HUES48 (cell line): ENCODE data around the gene GSTK1.
"Not testable (repeated sequence)": the region's sequence is repeated elsewhere in the genome, so short reads cannot be mapped to it uniquely, and the experiment has no call there.

Experiments used
- H3K27ac ChIP-seq: one replicate; pipeline ENCODE4 v1.7.0; 2013; ENCODE audit warnings: low read depth, low read length, inconsistent platforms
- H3K27me3 ChIP-seq: 2 replicates; pipeline ENCODE4 v1.6.1; 2013; ENCODE audit warnings: mild to moderate bottlenecking, low read length; ENCODE audit not compliant: control insufficient read depth, insufficient read depth
- H3K36me3 ChIP-seq: 2 replicates; pipeline ENCODE4 v1.6.1; 2013; ENCODE audit warnings: low read length; ENCODE audit not compliant: control insufficient read depth, insufficient read depth
- H3K4me1 ChIP-seq: 2 replicates; pipeline ENCODE4 v1.6.1; 2013; ENCODE audit warnings: mild to moderate bottlenecking, low read length; ENCODE audit not compliant: control insufficient read depth, insufficient read depth
- H3K4me3 ChIP-seq: 2 replicates; pipeline ENCODE4 v1.5.1; 2013; ENCODE audit warnings: mild to moderate bottlenecking, low read depth, low read length
- H3K9ac ChIP-seq: 2 replicates; pipeline ENCODE4 v1.6.1; 2013; ENCODE audit warnings: mild to moderate bottlenecking, low read depth, low read length, moderate library complexity
- H3K9me3 ChIP-seq: 2 replicates; pipeline ENCODE4 v1.6.1; 2013; ENCODE audit warnings: low read length; ENCODE audit not compliant: control insufficient read depth, insufficient read depth

The GSTK1 gene

GRCh38 chr7:143263266-143264195 is at the start of gene GSTK1:
GSTK1 (plus strand) TSS chr7:143263441; CDS start chr7:143263514, 73 bp downstream.
- H3K9me3 ChIP-seq = no peaks in the 10 kb centered on the region
- H3K9ac ChIP-seq = peak within 1 kb of the TSS; percentile 55
- H3K4me1 ChIP-seq = no peaks in the 10 kb centered on the region
- peaks cover 8% of the 10 kb centered on the region; the same call in 1 of the 2 replicates for H3K36me3 ChIP-seq
- peak within 1 kb of the TSS; percentile 86 for H3K4me3 ChIP-seq
- peak within 1 kb of the TSS; percentile 71 for H3K27ac ChIP-seq
- no peaks in the 10 kb centered on the region for H3K27me3 ChIP-seq

- H3K27me3 ChIP-seq, H3K9me3 ChIP-seq, H3K4me1 ChIP-seq, H3K9ac ChIP-seq, H3K4me3 ChIP-seq, H3K27ac ChIP-seq, H3K36me3 ChIP-seq: not testable (repeated sequence)
Observed at GRCh38 chr7:143213478-143213877, 49.8 kb upstream of the GSTK1 start.

- Histone ChIP-seq H3K9me3 (no peaks in the 10 kb centered on the region), H3K36me3 (no peaks in the 10 kb centered on the region), H3K4me3 (no peak overlapping the region), H3K4me1 (no peaks in the 10 kb centered on the region), H3K27me3 (no peaks in the 10 kb centered on the region), H3K27ac (no peak overlapping the region), H3K9ac (no peak overlapping the region)
Observed at GRCh38 chr7:143214789-143215679, 48.2 kb upstream of the GSTK1 start.

GRCh38 chr7:143216151-143216550 is 47.1 kb upstream of the GSTK1 start:
- no peak overlapping the region for H3K4me3 ChIP-seq
- no peaks in the 10 kb centered on the region for H3K4me1 ChIP-seq
- H3K9ac ChIP-seq = no peak overlapping the region
- H3K36me3 ChIP-seq = no peaks in the 10 kb centered on the region
- no peaks in the 10 kb centered on the region for H3K9me3 ChIP-seq
- no peak overlapping the region for H3K27ac ChIP-seq
- no peaks in the 10 kb centered on the region for H3K27me3 ChIP-seq

DNA sequence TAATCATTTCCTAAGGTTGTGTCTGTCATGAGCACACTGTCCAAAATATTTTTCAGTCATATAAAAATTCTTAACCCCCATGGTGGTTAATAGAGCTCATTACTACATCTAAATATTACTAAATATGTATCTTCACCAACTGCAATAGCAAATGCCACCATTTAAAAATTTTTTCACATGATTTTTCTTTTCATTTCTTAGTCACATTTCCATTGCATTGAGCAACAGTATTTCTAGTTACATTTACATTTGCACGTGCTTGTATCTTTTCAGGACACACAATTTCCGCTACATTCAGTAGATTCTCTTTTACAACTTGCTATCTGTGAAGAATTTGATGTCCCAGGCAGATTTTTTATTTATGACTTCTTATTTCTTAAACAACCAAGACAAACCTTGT is 46.6 kb upstream of the GSTK1 start:
- Histone ChIP-seq H3K9me3 (no peaks in the 10 kb centered on the region), H3K27ac (no peak overlapping the region)

DNA sequence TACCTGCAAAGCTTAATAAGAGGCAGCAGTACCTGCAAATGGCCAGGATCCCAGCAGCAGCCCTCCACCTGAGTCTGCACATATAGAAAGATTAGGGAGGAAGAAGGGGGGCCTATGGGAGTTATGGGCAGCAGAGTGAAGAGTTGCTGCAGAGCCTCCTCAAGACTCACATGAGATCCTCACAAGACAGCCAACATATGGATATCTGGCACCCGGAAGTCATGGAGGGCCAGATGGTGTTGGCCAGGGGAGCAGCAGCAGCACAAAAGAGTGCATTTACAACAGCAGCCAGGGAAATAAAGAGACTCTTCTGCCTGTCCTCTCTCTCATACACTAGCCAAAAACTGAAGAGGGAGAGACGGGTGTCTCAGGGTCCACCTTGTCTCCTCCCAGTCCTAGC is 45.4 kb upstream of the GSTK1 start:
- no peaks in the 10 kb centered on the region for H3K9me3 ChIP-seq
- no peaks in the 10 kb centered on the region for H3K27me3 ChIP-seq
- no peaks in the 10 kb centered on the region for H3K36me3 ChIP-seq
- H3K27ac ChIP-seq = no peak overlapping the region
- no peak overlapping the region for H3K4me3 ChIP-seq
- H3K4me1 ChIP-seq = no peaks in the 10 kb centered on the region
- H3K9ac ChIP-seq = no peak overlapping the region

More for the DNA sequence above, 46.6 kb upstream of the GSTK1 start:
- H3K36me3 ChIP-seq = no peaks in the 10 kb centered on the region
- no peaks in the 10 kb centered on the region for H3K27me3 ChIP-seq
- H3K4me1 ChIP-seq = no peaks in the 10 kb centered on the region
- no peak overlapping the region for H3K9ac ChIP-seq
- H3K4me3 ChIP-seq = no peak overlapping the region

DNA sequence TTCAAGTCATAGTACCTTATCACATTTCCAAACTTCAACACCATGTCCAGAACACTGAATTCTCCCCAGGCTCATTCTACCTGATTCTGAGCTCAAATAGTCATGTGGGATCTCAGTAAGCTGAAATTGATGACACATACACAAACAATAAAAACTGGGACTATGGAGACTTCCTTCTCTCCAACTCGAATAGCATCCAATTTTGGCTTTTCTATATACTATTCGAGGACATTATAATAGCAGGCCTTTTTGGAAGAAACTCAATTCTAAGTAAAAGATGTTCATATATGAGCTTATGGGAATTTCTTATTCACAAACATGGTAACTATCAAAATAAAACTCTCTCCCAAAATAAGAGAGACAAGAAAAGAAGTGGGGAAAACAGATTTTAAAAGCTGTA is 42.0 kb upstream of the GSTK1 start:
- Histone ChIP-seq H3K27ac (no peak overlapping the region), H3K36me3 (no peaks in the 10 kb centered on the region), H3K4me3 (no peak overlapping the region), H3K4me1 (no peaks in the 10 kb centered on the region), H3K9me3 (no peaks in the 10 kb centered on the region), H3K9ac (no peak overlapping the region), H3K27me3 (no peaks in the 10 kb centered on the region)

DNA sequence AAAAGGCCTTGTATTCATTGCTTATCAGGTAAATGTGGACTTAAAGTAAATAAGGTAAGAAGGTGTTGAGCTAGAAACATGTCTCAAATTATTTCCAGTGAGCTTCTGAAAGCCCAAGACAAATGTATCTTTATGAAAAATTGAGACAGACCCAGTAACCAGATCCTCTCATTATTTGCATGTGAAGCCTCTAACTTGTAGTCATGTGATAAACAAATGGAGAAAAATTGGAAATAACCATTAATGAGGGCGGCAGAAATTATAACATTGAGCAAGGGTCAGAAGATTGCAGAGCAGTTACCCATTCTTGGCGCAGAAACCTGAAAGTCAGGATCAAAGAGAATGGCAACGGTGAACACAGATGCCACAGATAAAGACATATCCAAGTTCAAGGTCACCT is 41.5 kb upstream of the GSTK1 start, which contains the start of gene TAS2R40:
Gene TAS2R40, plus strand, starts transcription at position 301 of the 400 bp plus-strand sequence. Its CDS starts 42 bp downstream, at position 343.
- H3K9ac ChIP-seq = no peak within 1 kb of the TSS
- no peak within 1 kb of the TSS for H3K4me3 ChIP-seq
- H3K27me3 ChIP-seq = no peaks in the 10 kb centered on the region
- no peaks in the 10 kb centered on the region for H3K36me3 ChIP-seq
- H3K27ac ChIP-seq = no peak within 1 kb of the TSS
- no peaks in the 10 kb centered on the region for H3K9me3 ChIP-seq
- H3K4me1 ChIP-seq = no peaks in the 10 kb centered on the region

- no peaks in the 10 kb centered on the region for H3K27me3 ChIP-seq
- no peaks in the 10 kb centered on the region for H3K36me3 ChIP-seq
- H3K4me1 ChIP-seq = no peaks in the 10 kb centered on the region
- no peak overlapping the region for H3K4me3 ChIP-seq
- H3K9ac ChIP-seq = no peak overlapping the region
- no peaks in the 10 kb centered on the region for H3K9me3 ChIP-seq
- no peak overlapping the region for H3K27ac ChIP-seq
Observed at GRCh38 chr7:143222782-143223181, 40.5 kb upstream of the GSTK1 start.

DNA sequence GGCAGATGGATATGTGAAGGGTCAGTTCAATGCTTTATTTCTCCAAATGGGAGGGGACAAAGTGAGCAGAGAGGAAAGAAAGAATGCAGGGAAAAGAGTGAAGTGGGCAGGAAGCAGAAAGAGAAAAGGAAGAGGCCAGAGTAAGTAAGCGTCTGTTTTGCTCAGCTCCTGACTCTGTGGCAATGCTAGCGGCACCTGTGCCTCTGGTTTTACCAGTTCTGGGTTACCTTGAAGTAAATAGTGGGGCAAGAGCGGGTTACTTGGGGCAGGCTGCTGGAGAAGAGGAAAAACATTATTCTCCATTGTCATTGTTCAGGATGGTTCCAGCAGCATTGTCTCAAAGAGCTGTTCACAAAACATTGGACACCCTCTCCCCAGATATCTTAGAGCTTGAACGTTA is 39.5 kb upstream of the GSTK1 start:
- Histone ChIP-seq H3K9ac (no peak overlapping the region), H3K4me1 (no peaks in the 10 kb centered on the region), H3K36me3 (no peaks in the 10 kb centered on the region), H3K9me3 (no peaks in the 10 kb centered on the region), H3K27ac (no peak overlapping the region), H3K4me3 (no peak overlapping the region), H3K27me3 (no peaks in the 10 kb centered on the region)

DNA sequence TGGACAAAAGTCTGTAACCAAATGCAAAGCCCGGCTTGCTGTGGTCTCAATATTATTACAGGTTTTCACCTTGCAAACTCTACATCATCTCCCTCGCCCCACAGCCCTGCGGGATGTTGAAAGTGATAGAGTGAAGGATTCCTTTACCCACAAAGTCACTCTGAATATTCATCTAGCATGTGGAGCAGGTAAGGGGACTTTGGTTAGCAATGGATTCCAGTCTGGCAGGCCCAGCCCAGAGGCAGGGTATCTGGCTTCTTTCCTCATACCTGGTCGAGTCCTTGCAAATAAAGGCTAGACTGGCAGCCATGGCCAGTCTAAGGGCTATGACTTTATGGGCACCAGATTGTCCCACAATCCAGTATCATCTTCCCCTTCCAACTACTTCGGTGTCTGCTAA is 38.2 kb upstream of the GSTK1 start:
- no peaks in the 10 kb centered on the region for H3K36me3 ChIP-seq
- H3K27me3 ChIP-seq = no peaks in the 10 kb centered on the region
- no peak overlapping the region for H3K4me3 ChIP-seq
- peaks cover 8% of the 10 kb centered on the region; the same call in 1 of the 2 replicates for H3K4me1 ChIP-seq
- H3K9me3 ChIP-seq = no peaks in the 10 kb centered on the region
- no peak overlapping the region for H3K27ac ChIP-seq
- no peak overlapping the region for H3K9ac ChIP-seq
